ENCODE data around the gene ASB8. TPM values are rescaled to one million over a fixed set of nuclear protein-coding genes. Genes with fewer than 3 reads are reported as not detected.

The ASB8 gene
- total and polyA plus RNA-seq, 10 donors, result 15.7 to 48.8 (median 38.7) TPM

GRCh38 chr12:48109424-48109823 is 47.9 kb downstream of the ASB8 start:
- Histone ChIP-seq H3K27me3 (replicated peaks in 1 of 7) (no peaks in the 10 kb centered on the region), H3K4me1 (peaks cover 15 to 26% (median 20%) of the 10 kb centered on the region in 6 donors), H3K4me3 (no peak overlapping the region), H3K9me3 (no peaks in the 10 kb centered on the region), H3K36me3 (no peaks in the 10 kb centered on the region), H3K27ac (no peak overlapping the region)
- TF ChIP-seq POLR2AphosphoS5 (IDR thresholded peaks at IDR 0.05) (no peak), POLR2A (IDR thresholded peaks at IDR 0.05) (no peak)
- TF ChIP-seq, protein P1, sequence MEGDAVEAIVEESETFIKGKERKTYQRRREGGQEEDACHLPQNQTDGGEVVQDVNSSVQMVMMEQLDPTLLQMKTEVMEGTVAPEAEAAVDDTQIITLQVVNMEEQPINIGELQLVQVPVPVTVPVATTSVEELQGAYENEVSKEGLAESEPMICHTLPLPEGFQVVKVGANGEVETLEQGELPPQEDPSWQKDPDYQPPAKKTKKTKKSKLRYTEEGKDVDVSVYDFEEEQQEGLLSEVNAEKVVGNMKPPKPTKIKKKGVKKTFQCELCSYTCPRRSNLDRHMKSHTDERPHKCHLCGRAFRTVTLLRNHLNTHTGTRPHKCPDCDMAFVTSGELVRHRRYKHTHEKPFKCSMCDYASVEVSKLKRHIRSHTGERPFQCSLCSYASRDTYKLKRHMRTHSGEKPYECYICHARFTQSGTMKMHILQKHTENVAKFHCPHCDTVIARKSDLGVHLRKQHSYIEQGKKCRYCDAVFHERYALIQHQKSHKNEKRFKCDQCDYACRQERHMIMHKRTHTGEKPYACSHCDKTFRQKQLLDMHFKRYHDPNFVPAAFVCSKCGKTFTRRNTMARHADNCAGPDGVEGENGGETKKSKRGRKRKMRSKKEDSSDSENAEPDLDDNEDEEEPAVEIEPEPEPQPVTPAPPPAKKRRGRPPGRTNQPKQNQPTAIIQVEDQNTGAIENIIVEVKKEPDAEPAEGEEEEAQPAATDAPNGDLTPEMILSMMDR (IDR thresholded peaks at IDR 0.05 in 8 of 11, conservative IDR thresholded peaks at IDR 0.05 in 3 of 11), result no peak
- DNase-seq, result no peak
- intact Hi-C loops (cut with DNase I; ENCODE audit: low total_unique reads), result loop anchor here (10.0 kb wide), 1 partner anchor 45 kb away; the partner anchor contains the start of gene ASB8

GRCh38 chr12:48106681-48107613 is 50.4 kb downstream of the ASB8 start:
- Histone ChIP-seq H3K9me3 (no peaks in the 10 kb centered on the region), H3K4me3 (peak overlapping the region; percentile 82 to 97 (median 94)), H3K36me3 (no peaks in the 10 kb centered on the region), H3K27ac (peak overlapping the region; percentile 92 to 97 (median 96)), H3K4me1 (peaks cover 16 to 50% (median 30%) of the 10 kb centered on the region in 6 donors), H3K27me3 (replicated peaks in 1 of 7) (no peaks in the 10 kb centered on the region)
- intact Hi-C loops (cut with DNase I; ENCODE audit: low total_unique reads), result loop anchor here (10.0 kb wide), 1 partner anchor 48 kb away; the partner anchor contains the start of gene ASB8
- no peak for DNase-seq
- 55 to 74% (median 69%) methylated on average over 5 of the region's 5 CpGs for WGBS, 5 donors
- TF ChIP-seq, protein P1 (IDR thresholded peaks at IDR 0.05 in 8 of 11, conservative IDR thresholded peaks at IDR 0.05 in 3 of 11), result no peak
- TF ChIP-seq POLR2AphosphoS5 (IDR thresholded peaks at IDR 0.05), result no peak
- no peak for TF ChIP-seq POLR2A (IDR thresholded peaks at IDR 0.05)

DNA sequence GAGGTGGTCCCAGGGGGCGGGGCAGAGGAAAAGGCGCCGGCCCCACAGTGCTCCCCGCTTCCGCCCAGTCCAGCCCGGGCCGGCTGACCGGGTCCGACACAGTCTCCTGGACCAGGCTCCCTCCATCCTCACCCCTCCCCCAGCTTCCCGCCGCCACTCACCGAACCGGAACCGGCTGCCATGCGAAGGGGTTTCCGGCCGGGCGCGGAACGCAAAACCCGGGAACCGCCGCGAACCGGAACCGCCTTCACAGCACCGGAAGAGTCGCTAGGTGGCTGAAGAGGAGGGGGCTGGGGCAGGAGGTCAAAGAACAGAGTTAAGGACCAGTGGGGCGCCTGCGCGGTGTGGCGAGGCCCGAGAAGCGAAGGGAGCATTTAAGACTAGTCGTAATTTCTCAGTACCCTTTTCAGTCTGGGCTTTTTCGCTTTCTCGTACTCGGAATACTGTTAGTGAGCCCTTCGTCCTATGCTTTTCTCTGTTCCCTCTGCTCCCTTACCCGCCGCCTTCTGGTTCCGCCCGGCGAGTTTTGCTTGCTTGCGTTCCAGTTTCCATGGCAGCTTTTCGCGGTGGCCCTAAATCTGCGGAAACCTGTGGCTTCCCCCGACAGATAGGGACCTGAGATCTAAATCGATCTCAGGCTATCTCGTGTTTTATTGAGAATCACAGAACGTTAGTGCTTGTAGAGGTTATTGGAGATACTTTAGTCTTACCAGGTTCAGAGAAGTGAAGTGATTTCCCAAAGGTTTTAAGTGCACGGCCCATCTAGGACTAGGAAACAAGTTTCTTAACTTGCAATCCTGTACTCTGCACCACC is 51.2 kb downstream of the ASB8 start, which contains the start of gene SENP1:
Gene SENP1 (minus strand): TSS at position 213 of the 814 bp plus-strand sequence. CDS start 4,607 bp downstream, outside the sequence.
- intact Hi-C loops (cut with DNase I; ENCODE audit: low total_unique reads), result loop anchor here (10.0 kb wide), 1 partner anchor 49 kb away; the partner anchor contains the start of gene ASB8
- no peaks in the 10 kb centered on the region for H3K9me3 ChIP-seq
- peak within 1 kb of the TSS; percentile 92 to 97 (median 96) for H3K27ac ChIP-seq
- H3K36me3 ChIP-seq, result peaks cover 0 to under 1% (median 0%) of the 10 kb centered on the region in 6 donors
- TF ChIP-seq POLR2AphosphoS5 (IDR thresholded peaks at IDR 0.05), result peak; percentile 88 to 94 (median 91)
- no peak for TF ChIP-seq POLR2A (IDR thresholded peaks at IDR 0.05)
- TF ChIP-seq, protein P1 (IDR thresholded peaks at IDR 0.05 in 8 of 11, conservative IDR thresholded peaks at IDR 0.05 in 3 of 11), result peak in 9 of 11 experiments; percentile 9 to 56 (median 40)
- peak within 1 kb of the TSS; percentile 82 to 97 (median 94) for H3K4me3 ChIP-seq
- peak; percentile 96 for DNase-seq
- no peaks in the 10 kb centered on the region for H3K27me3 ChIP-seq (replicated peaks in 1 of 7)
- 0 to 1% (median 0%) methylated on average over 38 to 53 of the region's 53 CpGs for WGBS, 5 donors
- H3K4me1 ChIP-seq, result peaks cover 16 to 57% (median 34%) of the 10 kb centered on the region in 6 donors

Measured in spleen (tissue), 11 donors.